Esophagus squamous epithelium (tissue), 4 donors: Measurements from ENCODE around the gene APOC3.

Experiments used
- CTCF ChIP-seq, 6 experiments: fragments of 450-650 bp in 4 of 6; fragments of 200-600 bp in 2 of 6; sonication (generic) in 2 of 6; IDR thresholded peaks; one replicate each; pipeline ENCODE4 v1.5.1; 2016 to 2019; ENCODE audit warnings: antibody characterized with exemption in 6 of 6, mild to moderate bottlenecking in 4 of 6, moderate library complexity in 4 of 6
- POLR2A ChIP-seq, 4 donors: fragments of 450-650 bp; IDR thresholded peaks; one replicate each; pipeline ENCODE4 v1.6.1; 2017; ENCODE audit warnings: antibody characterized with exemption in 4 of 4, mild to moderate bottlenecking in 4 of 4, moderate library complexity in 3 of 4

- TF ChIP-seq POLR2A (IDR thresholded peaks at IDR 0.05) (no peak), CTCF (IDR thresholded peaks at IDR 0.05) (no peak)
Measured at GRCh38 chr11:116860303-116860702, 30.6 kb downstream of the APOC3 start.
